GM23338 (cell line): ENCODE data around the gene LRTM2. TPM values are rescaled to one million over a fixed set of nuclear protein-coding genes. Genes with fewer than 3 reads are reported as not detected.

ENCODE experiments used
- ATAC-seq: fragments of 200-7000 bp; cut with Tn5 transposase; 3 replicates; pipeline ENCODE4 v1.9.1; 2020
- DNase-seq: peaks from one replicate; pipeline ENCODE4 v3.0.0-alpha.2; 2015; ENCODE audit warnings: low spot score
- H2AFZ ChIP-seq: fragments of 200-600 bp; sonication (generic); 2 replicates; pipeline ENCODE4 v1.8.0; 2016; ENCODE audit warnings: antibody characterized with exemption, mild to moderate bottlenecking, moderate library complexity
- H3F3A ChIP-seq: fragments of 200-600 bp; sonication (generic); replicated peaks from 2 replicates; pipeline ENCODE4 v1.8.0; 2017; ENCODE audit warnings: antibody characterized with exemption, mixed run types, low read depth
- H3K27ac ChIP-seq: fragments of 200-600 bp; sonication (generic); 2 replicates; pipeline ENCODE4 v1.6.1; 2016; ENCODE audit warnings: low read depth
- H3K27me3 ChIP-seq: fragments of 200-600 bp; sonication (generic); 2 replicates; pipeline ENCODE4 v1.8.0; 2016; ENCODE audit warnings: mild to moderate bottlenecking, mixed run types, moderate library complexity; ENCODE audit not compliant: insufficient read depth
- H3K36me3 ChIP-seq: fragments of 200-600 bp; sonication (generic); 2 replicates; pipeline ENCODE4 v1.8.0; 2016; ENCODE audit warnings: mild to moderate bottlenecking; ENCODE audit not compliant: insufficient read depth
- H3K4me1 ChIP-seq: fragments of 200-600 bp; sonication (generic); 2 replicates; pipeline ENCODE4 v1.8.0; 2016; ENCODE audit warnings: mild to moderate bottlenecking, moderate library complexity; ENCODE audit not compliant: insufficient read depth
- H3K4me2 ChIP-seq: fragments of 200-600 bp; sonication (generic); 2 replicates; pipeline ENCODE4 v1.7.1; 2017; ENCODE audit warnings: mixed run types
- H3K4me3 ChIP-seq: fragments of 200-600 bp; sonication (generic); 2 replicates; pipeline ENCODE4 v1.6.1; 2016; ENCODE audit warnings: mixed run types
- H3K79me2 ChIP-seq: fragments of 200-600 bp; sonication (generic); replicated peaks from 2 replicates; pipeline ENCODE4 v1.8.0; 2017; ENCODE audit warnings: mild to moderate bottlenecking; ENCODE audit not compliant: insufficient read depth
- H3K9me2 ChIP-seq: fragments of 200-600 bp; sonication (generic); 2 replicates; pipeline ENCODE4 v1.8.0; 2017; ENCODE audit not compliant: insufficient read depth
- H4K20me1 ChIP-seq: fragments of 200-600 bp; sonication (generic); replicated peaks from 2 replicates; pipeline ENCODE4 v1.8.0; 2017; ENCODE audit warnings: mild to moderate bottlenecking; ENCODE audit not compliant: insufficient read depth
- H3K27ac Mint-ChIP-seq: 2 replicates; pipeline ENCODE4 v1.8.0; 2020; ENCODE audit warnings: inconsistent platforms, mild to moderate bottlenecking, moderate library complexity, mixed read lengths
- H3K27me3 Mint-ChIP-seq: 3 replicates; pipeline ENCODE4 v1.8.0; 2022; ENCODE audit warnings: low read depth, mild to moderate bottlenecking, moderate library complexity, mixed read lengths, inconsistent platforms; ENCODE audit not compliant: insufficient read depth, poor library complexity
- H3K36me3 Mint-ChIP-seq: 3 replicates; pipeline ENCODE4 v1.8.0; 2021; ENCODE audit warnings: low read depth, mild to moderate bottlenecking, inconsistent platforms, moderate library complexity, mixed read lengths
- H3K4me1 Mint-ChIP-seq: 3 replicates; pipeline ENCODE4 v1.8.0; 2020; ENCODE audit warnings: mild to moderate bottlenecking, inconsistent platforms, mixed read lengths
- H3K4me3 Mint-ChIP-seq: 3 replicates; pipeline ENCODE4 v1.8.0; 2021; ENCODE audit warnings: moderate library complexity, mild to moderate bottlenecking, inconsistent platforms, mixed read lengths
- H3K9me3 Mint-ChIP-seq: 3 replicates; pipeline ENCODE4 v1.8.0; 2020; ENCODE audit warnings: moderate library complexity, mild to moderate bottlenecking, inconsistent platforms, mixed read lengths
- EZH2 ChIP-seq: fragments of 200-600 bp; sonication (generic); IDR thresholded peaks from one replicate; pipeline ENCODE4 v1.8.0; 2017; ENCODE audit warnings: antibody characterized with exemption, mild to moderate bottlenecking, low read depth; ENCODE audit not compliant: unreplicated experiment
- EZH2phosphoT487 ChIP-seq: fragments of 200-600 bp; sonication (generic); IDR thresholded peaks from one replicate; pipeline ENCODE4 v1.8.1; 2018; ENCODE audit warnings: antibody characterized with exemption; ENCODE audit not compliant: unreplicated experiment
- NANOG ChIP-seq: IDR thresholded peaks from 2 replicates; pipeline ENCODE4 v1.6.1; 2016; ENCODE audit warnings: antibody characterized with exemption, borderline replicate concordance
- POLR2AphosphoS5 ChIP-seq: IDR thresholded peaks from 2 replicates; pipeline ENCODE4 v1.6.1; 2016; ENCODE audit warnings: antibody characterized with exemption, low read depth
- STAT1 ChIP-seq: IDR thresholded peaks from one replicate; pipeline ENCODE4 v1.6.1; 2016; ENCODE audit warnings: antibody characterized with exemption; ENCODE audit not compliant: unreplicated experiment
- ZNF331 ChIP-seq: fragments of 250-450 bp; sonication (Bioruptor Pico); IDR thresholded peaks from 2 replicates; pipeline ENCODE4 v1.5.0; 2020; ENCODE audit warnings: low read depth, mild to moderate bottlenecking, moderate library complexity
- ZNF462 ChIP-seq: fragments of 250-450 bp; sonication (Bioruptor Pico); IDR thresholded peaks from 2 replicates; pipeline ENCODE4 v1.5.0; 2020; ENCODE audit warnings: mild to moderate bottlenecking, moderate library complexity
- polyA plus RNA-seq: library from polyadenylated mRNA; unstranded; fragments of >200 nt; fragmentation: Nextera tagmentation; extraction: Ambion mirVana; gene quantifications from 2 replicates; pipeline ENCODE4 v1.2.1, GENCODE V29; 2016
- total RNA-seq: library from RNA; depleted of rRNA; stranded (reverse); fragments of >200 nt; shearing (Covaris generic); gene quantifications from 2 replicates; pipeline ENCODE4 v1.2.3, GENCODE V29; 2014
- TF ChIP-seq, protein P1 (sequence below), 2 experiments: fragments of 200-600 bp in 1 of 2; sonication (generic) in 1 of 2; conservative IDR thresholded peaks; 2 replicates each; pipeline versions ENCODE4 v1.5.1 to v1.6.1; 2016 to 2017; ENCODE audit warnings: antibody characterized with exemption in 2 of 2, low read depth in 2 of 2, mild to moderate bottlenecking in 2 of 2, moderate library complexity in 1 of 2
- TF ChIP-seq, protein P2 (sequence below): IDR thresholded peaks from one replicate; pipeline ENCODE4 v1.6.1; 2018; ENCODE audit warnings: antibody characterized with exemption; ENCODE audit not compliant: unreplicated experiment
- TF ChIP-seq, protein P3 (sequence below): IDR thresholded peaks from 2 replicates; pipeline ENCODE4 v1.6.1; 2016; ENCODE audit warnings: antibody characterized with exemption

The LRTM2 gene
- total and polyA plus RNA-seq, 2 experiments from 2014 or later: 0.08 TPM; not detected in 1

- H3K36me3 Mint-ChIP-seq: no peaks in the 10 kb centered on the region
- Histone ChIP-seq H3K4me3 (no peak overlapping the region), H4K20me1 (no peaks in the 10 kb centered on the region), H3K9me2 (no peaks in the 10 kb centered on the region), H3K4me1 (no peaks in the 10 kb centered on the region), H2AFZ (no peak overlapping the region), H3K4me2 (no peak overlapping the region), H3K27ac (no peak overlapping the region), H3K27me3 (no peaks in the 10 kb centered on the region), H3K79me2 (no peaks in the 10 kb centered on the region), H3K36me3 (no peaks in the 10 kb centered on the region), H3F3A (no peaks in the 10 kb centered on the region)
- no peaks in the 10 kb centered on the region; the same call in 2 of the 3 replicates for H3K4me1 Mint-ChIP-seq
- no peak for ATAC-seq
- DNase-seq: no peak
- TF ChIP-seq EZH2phosphoT487: no peak
- TF ChIP-seq, protein P1, sequence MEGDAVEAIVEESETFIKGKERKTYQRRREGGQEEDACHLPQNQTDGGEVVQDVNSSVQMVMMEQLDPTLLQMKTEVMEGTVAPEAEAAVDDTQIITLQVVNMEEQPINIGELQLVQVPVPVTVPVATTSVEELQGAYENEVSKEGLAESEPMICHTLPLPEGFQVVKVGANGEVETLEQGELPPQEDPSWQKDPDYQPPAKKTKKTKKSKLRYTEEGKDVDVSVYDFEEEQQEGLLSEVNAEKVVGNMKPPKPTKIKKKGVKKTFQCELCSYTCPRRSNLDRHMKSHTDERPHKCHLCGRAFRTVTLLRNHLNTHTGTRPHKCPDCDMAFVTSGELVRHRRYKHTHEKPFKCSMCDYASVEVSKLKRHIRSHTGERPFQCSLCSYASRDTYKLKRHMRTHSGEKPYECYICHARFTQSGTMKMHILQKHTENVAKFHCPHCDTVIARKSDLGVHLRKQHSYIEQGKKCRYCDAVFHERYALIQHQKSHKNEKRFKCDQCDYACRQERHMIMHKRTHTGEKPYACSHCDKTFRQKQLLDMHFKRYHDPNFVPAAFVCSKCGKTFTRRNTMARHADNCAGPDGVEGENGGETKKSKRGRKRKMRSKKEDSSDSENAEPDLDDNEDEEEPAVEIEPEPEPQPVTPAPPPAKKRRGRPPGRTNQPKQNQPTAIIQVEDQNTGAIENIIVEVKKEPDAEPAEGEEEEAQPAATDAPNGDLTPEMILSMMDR (conservative IDR thresholded peaks at IDR 0.05; ENCODE audit: low read depth in 2 of 2): no peak
- TF ChIP-seq, protein P2, sequence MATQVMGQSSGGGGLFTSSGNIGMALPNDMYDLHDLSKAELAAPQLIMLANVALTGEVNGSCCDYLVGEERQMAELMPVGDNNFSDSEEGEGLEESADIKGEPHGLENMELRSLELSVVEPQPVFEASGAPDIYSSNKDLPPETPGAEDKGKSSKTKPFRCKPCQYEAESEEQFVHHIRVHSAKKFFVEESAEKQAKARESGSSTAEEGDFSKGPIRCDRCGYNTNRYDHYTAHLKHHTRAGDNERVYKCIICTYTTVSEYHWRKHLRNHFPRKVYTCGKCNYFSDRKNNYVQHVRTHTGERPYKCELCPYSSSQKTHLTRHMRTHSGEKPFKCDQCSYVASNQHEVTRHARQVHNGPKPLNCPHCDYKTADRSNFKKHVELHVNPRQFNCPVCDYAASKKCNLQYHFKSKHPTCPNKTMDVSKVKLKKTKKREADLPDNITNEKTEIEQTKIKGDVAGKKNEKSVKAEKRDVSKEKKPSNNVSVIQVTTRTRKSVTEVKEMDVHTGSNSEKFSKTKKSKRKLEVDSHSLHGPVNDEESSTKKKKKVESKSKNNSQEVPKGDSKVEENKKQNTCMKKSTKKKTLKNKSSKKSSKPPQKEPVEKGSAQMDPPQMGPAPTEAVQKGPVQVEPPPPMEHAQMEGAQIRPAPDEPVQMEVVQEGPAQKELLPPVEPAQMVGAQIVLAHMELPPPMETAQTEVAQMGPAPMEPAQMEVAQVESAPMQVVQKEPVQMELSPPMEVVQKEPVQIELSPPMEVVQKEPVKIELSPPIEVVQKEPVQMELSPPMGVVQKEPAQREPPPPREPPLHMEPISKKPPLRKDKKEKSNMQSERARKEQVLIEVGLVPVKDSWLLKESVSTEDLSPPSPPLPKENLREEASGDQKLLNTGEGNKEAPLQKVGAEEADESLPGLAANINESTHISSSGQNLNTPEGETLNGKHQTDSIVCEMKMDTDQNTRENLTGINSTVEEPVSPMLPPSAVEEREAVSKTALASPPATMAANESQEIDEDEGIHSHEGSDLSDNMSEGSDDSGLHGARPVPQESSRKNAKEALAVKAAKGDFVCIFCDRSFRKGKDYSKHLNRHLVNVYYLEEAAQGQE: no peak
- TF ChIP-seq ZNF331 (CRISPR knock-in tag): no peak
- TF ChIP-seq EZH2: no peak
- TF ChIP-seq NANOG: no peak
- TF ChIP-seq, protein P3, sequence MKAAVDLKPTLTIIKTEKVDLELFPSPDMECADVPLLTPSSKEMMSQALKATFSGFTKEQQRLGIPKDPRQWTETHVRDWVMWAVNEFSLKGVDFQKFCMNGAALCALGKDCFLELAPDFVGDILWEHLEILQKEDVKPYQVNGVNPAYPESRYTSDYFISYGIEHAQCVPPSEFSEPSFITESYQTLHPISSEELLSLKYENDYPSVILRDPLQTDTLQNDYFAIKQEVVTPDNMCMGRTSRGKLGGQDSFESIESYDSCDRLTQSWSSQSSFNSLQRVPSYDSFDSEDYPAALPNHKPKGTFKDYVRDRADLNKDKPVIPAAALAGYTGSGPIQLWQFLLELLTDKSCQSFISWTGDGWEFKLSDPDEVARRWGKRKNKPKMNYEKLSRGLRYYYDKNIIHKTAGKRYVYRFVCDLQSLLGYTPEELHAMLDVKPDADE: no peak
- TF ChIP-seq POLR2AphosphoS5: no peak
- TF ChIP-seq ZNF462 (CRISPR knock-in tag): no peak
- no peak for TF ChIP-seq STAT1
- H3K9me3 Mint-ChIP-seq: no peaks in the 10 kb centered on the region; the same call in 2 of the 3 replicates
- H3K27me3 Mint-ChIP-seq: peaks cover 6% of the 10 kb centered on the region
- H3K27ac Mint-ChIP-seq: no peak overlapping the region
- no peak overlapping the region for H3K4me3 Mint-ChIP-seq
Observed at GRCh38 chr12:1811281-1811947, 9.0 kb upstream of the LRTM2 start.
